ENCODE measurements around the gene TRPT1. TPM values are rescaled to one million over a fixed set of nuclear protein-coding genes. Genes with fewer than 3 reads are reported as not detected.

TRPT1 gene
- polyA plus RNA-seq, 3 donors = 24.8 to 34.6 (median 31.6) TPM

DNA sequence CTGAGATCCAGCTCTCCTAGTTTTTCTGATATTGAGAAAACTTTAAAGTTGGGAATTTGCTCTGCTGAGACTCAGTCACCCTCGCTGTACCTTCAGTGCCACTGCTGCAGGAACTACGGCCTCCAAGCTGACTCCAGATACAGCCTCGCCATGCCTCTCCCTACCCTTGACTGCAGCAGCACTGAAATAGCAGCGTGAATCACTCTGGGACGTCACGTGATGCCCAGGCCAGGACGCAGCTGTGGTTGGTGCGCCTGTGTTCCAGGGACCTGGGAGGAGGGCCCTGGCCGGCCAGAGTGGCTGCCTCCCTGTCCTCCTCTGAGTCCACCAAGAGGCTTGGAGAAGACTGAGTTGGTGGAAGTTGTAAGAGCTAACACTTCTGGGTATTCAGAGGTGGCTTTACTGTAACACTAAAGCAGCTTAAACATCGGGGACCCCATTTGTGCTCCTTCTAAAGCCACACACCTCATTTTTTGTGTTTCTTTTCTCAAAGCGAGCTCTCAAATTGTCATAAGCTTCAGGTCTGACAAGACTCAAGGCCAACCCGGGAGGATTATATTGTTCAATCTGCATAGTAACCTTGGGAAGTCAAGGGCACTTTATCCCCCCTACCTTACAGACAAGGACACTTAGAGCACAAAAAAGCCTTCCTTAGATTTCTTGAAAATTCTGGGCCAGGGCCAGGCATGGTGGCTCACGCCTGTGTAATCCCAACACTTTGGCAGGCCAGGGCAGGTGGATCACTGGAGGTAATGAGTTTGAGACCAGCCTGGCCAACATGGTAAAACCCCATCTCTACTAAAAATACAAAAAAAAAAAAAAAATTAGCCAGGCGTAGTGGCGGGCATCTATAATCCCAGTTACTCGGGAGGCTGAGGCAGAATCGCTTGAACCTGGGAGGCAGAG is 44.2 kb downstream of the TRPT1 start:
- Histone ChIP-seq H3K27me3 (ENCODE audit: control insufficient read depth in 2 of 2, insufficient read depth in 2 of 2, low read length in 2 of 2) (no peaks in the 10 kb centered on the region), H3K9ac (ENCODE audit: insufficient read depth, low read length, poor library complexity, severe bottlenecking) (no peak overlapping the region), H3K9me3 (replicated peaks in 1 of 2; ENCODE audit: control insufficient read depth in 1 of 2, insufficient read depth in 1 of 2, low read length in 2 of 2) (no peaks in the 10 kb centered on the region), H3K27ac (ENCODE audit: low read depth in 1 of 2, low read length in 2 of 2) (peak overlapping the region; percentile 11 to 59), H3K79me2 (ENCODE audit: insufficient read depth, low read length) (peaks cover 18% of the 10 kb centered on the region), H2AFZ (ENCODE audit: insufficient read depth, low read depth, low read length, poor library complexity, severe bottlenecking) (peak overlapping the region; percentile 63), H3K4me3 (replicated peaks in 1 of 3; ENCODE audit: low read depth in 2 of 3, low read length in 3 of 3) (peak overlapping the region in 1 of 3 experiments; percentile 45), H4K20me1 (ENCODE audit: insufficient read depth, low read length) (no peaks in the 10 kb centered on the region), H3K36me3 (replicated peaks in 1 of 2; ENCODE audit: control insufficient read depth in 1 of 2, insufficient read depth in 2 of 2, low read length in 2 of 2) (no peaks in the 10 kb centered on the region), H3K4me1 (ENCODE audit: control insufficient read depth in 1 of 2, insufficient read depth in 2 of 2, low read length in 2 of 2) (peaks cover 32 to 41% of the 10 kb centered on the region in 2 donors), H3K4me2 (replicated peaks; ENCODE audit: extremely low read depth, low read length, poor library complexity, severe bottlenecking) (peak overlapping the region; percentile 44)
- TF ChIP-seq, protein P1, sequence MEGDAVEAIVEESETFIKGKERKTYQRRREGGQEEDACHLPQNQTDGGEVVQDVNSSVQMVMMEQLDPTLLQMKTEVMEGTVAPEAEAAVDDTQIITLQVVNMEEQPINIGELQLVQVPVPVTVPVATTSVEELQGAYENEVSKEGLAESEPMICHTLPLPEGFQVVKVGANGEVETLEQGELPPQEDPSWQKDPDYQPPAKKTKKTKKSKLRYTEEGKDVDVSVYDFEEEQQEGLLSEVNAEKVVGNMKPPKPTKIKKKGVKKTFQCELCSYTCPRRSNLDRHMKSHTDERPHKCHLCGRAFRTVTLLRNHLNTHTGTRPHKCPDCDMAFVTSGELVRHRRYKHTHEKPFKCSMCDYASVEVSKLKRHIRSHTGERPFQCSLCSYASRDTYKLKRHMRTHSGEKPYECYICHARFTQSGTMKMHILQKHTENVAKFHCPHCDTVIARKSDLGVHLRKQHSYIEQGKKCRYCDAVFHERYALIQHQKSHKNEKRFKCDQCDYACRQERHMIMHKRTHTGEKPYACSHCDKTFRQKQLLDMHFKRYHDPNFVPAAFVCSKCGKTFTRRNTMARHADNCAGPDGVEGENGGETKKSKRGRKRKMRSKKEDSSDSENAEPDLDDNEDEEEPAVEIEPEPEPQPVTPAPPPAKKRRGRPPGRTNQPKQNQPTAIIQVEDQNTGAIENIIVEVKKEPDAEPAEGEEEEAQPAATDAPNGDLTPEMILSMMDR (IDR thresholded peaks at IDR 0.05) = no peak
- 35% methylated on average over 6 of the region's 17 CpGs for WGBS (ENCODE audit: insufficient coverage)
- Mint-ChIP-seq H3K36me3 (peaks cover 0 to 3% of the 10 kb centered on the region in 2 donors), H3K9me3 (no peaks in the 10 kb centered on the region), H3K4me1 (peaks cover 51% of the 10 kb centered on the region), H3K27me3 (ENCODE audit: low read depth in 3 of 3) (peaks cover 0 to 4% (median 0%) of the 10 kb centered on the region in 3 donors), H3K4me3 (peak overlapping the region in 1 of 2 donors; percentile 74), H3K27ac (peak overlapping the region in 6 of 7 donors; percentile 32 to 84 (median 74))
- peak; percentile 81 to 88 (median 83) for DNase-seq
- intact Hi-C loops (cut with micrococcal nuclease) = no loop called here

DNA sequence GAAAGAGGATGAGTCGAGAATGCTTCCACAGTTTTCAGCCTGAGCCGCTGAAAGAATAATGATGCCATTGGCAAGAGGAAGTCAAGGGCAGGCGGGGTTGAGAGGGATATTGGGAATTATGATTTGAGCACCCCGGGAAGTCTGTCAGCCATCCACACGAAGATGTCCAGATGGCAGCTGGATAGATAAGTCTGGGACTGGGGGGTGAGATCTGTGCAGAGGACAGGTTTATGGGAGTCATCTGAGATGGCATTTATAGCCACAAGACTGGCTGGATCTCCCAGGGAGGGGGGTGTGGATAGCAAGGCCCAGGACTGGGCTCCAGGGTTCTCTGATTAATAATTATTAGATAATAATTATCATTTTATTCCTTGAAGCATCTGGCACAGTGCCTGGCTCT is 45.1 kb downstream of the TRPT1 start:
- peaks cover 0 to 3% of the 10 kb centered on the region in 2 donors for H3K36me3 Mint-ChIP-seq
- no peak overlapping the region for H3K27ac ChIP-seq (ENCODE audit: low read depth in 1 of 2, low read length in 2 of 2)
- peak overlapping the region in 3 of 7 donors; percentile 35 to 57 (median 41) for H3K27ac Mint-ChIP-seq
- peaks cover 32 to 41% of the 10 kb centered on the region in 2 donors for H3K4me1 ChIP-seq (ENCODE audit: control insufficient read depth in 1 of 2, insufficient read depth in 2 of 2, low read length in 2 of 2)
- no peak for DNase-seq
- no peaks in the 10 kb centered on the region for H4K20me1 ChIP-seq (ENCODE audit: insufficient read depth, low read length)
- 86% methylated on average over 5 of the region's 5 CpGs for WGBS (ENCODE audit: insufficient coverage)
- H2AFZ ChIP-seq (ENCODE audit: insufficient read depth, low read depth, low read length, poor library complexity, severe bottlenecking) = no peak overlapping the region
- H3K27me3 ChIP-seq (ENCODE audit: control insufficient read depth in 2 of 2, insufficient read depth in 2 of 2, low read length in 2 of 2) = no peaks in the 10 kb centered on the region
- no peak overlapping the region for H3K4me3 ChIP-seq (replicated peaks in 1 of 3; ENCODE audit: low read depth in 2 of 3, low read length in 3 of 3)
- H3K4me1 Mint-ChIP-seq = peaks cover 51% of the 10 kb centered on the region
- no peaks in the 10 kb centered on the region for H3K9me3 Mint-ChIP-seq
- H3K4me3 Mint-ChIP-seq = no peak overlapping the region
- H3K36me3 ChIP-seq (replicated peaks in 1 of 2; ENCODE audit: control insufficient read depth in 1 of 2, insufficient read depth in 2 of 2, low read length in 2 of 2) = no peaks in the 10 kb centered on the region
- H3K4me2 ChIP-seq (replicated peaks; ENCODE audit: extremely low read depth, low read length, poor library complexity, severe bottlenecking) = peak overlapping the region; percentile 44
- peaks cover 0 to 4% (median 0%) of the 10 kb centered on the region in 3 donors for H3K27me3 Mint-ChIP-seq (ENCODE audit: low read depth in 3 of 3)
- intact Hi-C loops (cut with micrococcal nuclease) = no loop called here
- peaks cover 18% of the 10 kb centered on the region for H3K79me2 ChIP-seq (ENCODE audit: insufficient read depth, low read length)
- TF ChIP-seq, protein P1 (IDR thresholded peaks at IDR 0.05) = no peak
- no peak overlapping the region for H3K9ac ChIP-seq (ENCODE audit: insufficient read depth, low read length, poor library complexity, severe bottlenecking)
- H3K9me3 ChIP-seq (replicated peaks in 1 of 2; ENCODE audit: control insufficient read depth in 1 of 2, insufficient read depth in 1 of 2, low read length in 2 of 2) = no peaks in the 10 kb centered on the region
